Measurements from ENCODE around the gene SUN5. TPM values are rescaled to one million over a fixed set of nuclear protein-coding genes. Genes with fewer than 3 reads are reported as not detected.
"Not testable (repeated sequence)": the region's sequence is repeated elsewhere in the genome, so short reads cannot be mapped to it uniquely, and the experiment has no call there.

Gene SUN5
- total RNA-seq, 1 experiment from 2014 or later, result not detected

GRCh38 chr20:32977281-32978008 is 26.8 kb downstream of the SUN5 start:
- no peak for DNase-seq (ENCODE audit: low read depth)

GRCh38 chr20:32976746-32977145 is 27.5 kb downstream of the SUN5 start:
- DNase-seq (ENCODE audit: low read depth), result no peak

- DNase-seq (ENCODE audit: low read depth), result no peak
Measured at GRCh38 chr20:32975698-32976674, 28.2 kb downstream of the SUN5 start.

GRCh38 chr20:32975121-32975520 is 29.1 kb downstream of the SUN5 start:
- not testable (repeated sequence) for DNase-seq (ENCODE audit: low read depth)

- DNase-seq (ENCODE audit: low read depth), result not testable (repeated sequence)
Measured at GRCh38 chr20:32974204-32975064, 29.8 kb downstream of the SUN5 start.

GRCh38 chr20:32973077-32973717 is 31.0 kb downstream of the SUN5 start:
- no peak for DNase-seq (ENCODE audit: low read depth)

GRCh38 chr20:32972181-32973076 is 31.8 kb downstream of the SUN5 start:
- DNase-seq (ENCODE audit: low read depth), result peak; percentile 13

GRCh38 chr20:32971703-32972161 is 32.5 kb downstream of the SUN5 start:
- DNase-seq (ENCODE audit: low read depth), result no peak

- no peak for DNase-seq (ENCODE audit: low read depth)
Measured at GRCh38 chr20:32970973-32971300, 33.3 kb downstream of the SUN5 start.

- DNase-seq (ENCODE audit: low read depth), result no peak
Measured at GRCh38 chr20:32970115-32970972, 33.9 kb downstream of the SUN5 start.

GRCh38 chr20:32969356-32970114 is 34.7 kb downstream of the SUN5 start:
- no peak for DNase-seq (ENCODE audit: low read depth)

- no peak for DNase-seq (ENCODE audit: low read depth)
Measured at GRCh38 chr20:32968478-32969241, 35.6 kb downstream of the SUN5 start.

- DNase-seq (ENCODE audit: low read depth), result no peak
Measured at GRCh38 chr20:32967961-32968457, 36.2 kb downstream of the SUN5 start.

- DNase-seq (ENCODE audit: low read depth), result no peak
Measured at GRCh38 chr20:32966881-32967781, 37.1 kb downstream of the SUN5 start.

GRCh38 chr20:32966382-32966781 is 37.9 kb downstream of the SUN5 start:
- no peak for DNase-seq (ENCODE audit: low read depth)

GRCh38 chr20:32965581-32966373 is 38.5 kb downstream of the SUN5 start:
- no peak for DNase-seq (ENCODE audit: low read depth)
